ENCODE measurements around the gene KIF7. TPM values are rescaled to one million over a fixed set of nuclear protein-coding genes. Genes with fewer than 3 reads are reported as not detected.
A peak's percentile ranks its signal among the peaks of the same experiment; 100 is the strongest.

Gene KIF7
- total and polyA plus RNA-seq, 2 donors from 2014 or later = 1.4 to 4.2 TPM

DNA sequence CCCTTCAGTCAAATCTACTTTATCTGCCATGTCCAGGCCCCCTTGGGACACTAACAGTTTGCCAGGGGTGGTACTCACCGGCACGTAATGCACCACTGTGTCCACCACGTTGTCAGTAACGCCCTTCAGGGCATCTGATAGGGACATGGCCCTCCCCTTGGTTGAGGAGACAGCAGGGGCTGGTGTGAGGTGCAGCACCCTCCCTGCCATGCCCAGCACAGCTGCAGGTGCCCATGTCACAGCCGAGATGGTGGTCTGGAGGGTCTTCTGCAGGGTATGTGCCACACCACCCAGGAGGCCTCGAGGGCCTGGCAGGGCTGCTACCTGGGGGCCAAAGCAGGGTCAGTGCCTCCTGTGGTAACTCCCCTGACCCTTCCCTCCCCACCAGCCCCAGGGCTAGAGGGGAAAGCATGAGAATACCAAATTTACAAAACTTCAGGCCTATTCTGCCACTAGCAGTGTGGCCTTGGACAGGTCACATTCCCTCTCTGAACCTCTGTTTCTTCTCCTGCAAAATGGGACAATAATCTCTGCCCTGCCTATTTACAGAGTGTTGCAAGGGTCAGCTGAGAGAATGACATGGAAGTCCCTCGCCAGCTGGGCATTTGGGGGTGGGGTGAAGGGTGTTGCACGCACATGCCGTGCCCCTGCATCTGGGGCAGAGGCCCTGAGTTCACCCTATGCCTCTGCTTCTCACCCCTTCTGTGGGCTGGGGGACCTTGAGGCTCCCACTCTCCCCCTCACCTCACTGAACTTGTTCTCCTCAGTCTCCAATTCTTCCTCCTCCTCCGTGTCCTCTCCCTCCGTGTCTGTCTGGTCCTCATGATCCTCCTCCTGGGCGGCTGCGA, 11.8 kb upstream of the KIF7 start:
- no peak overlapping the region for H3K9ac ChIP-seq (ENCODE audit: low read length in 3 of 3)
- no peaks in the 10 kb centered on the region for H3K27me3 ChIP-seq (ENCODE audit: control insufficient read depth, insufficient read depth, low read length)
- intact Hi-C loops (cut with DNase I) = no loop called here
- DNase-seq (no peak), FAIRE-seq (no peak)
- H3K27ac ChIP-seq (ENCODE audit: low read depth in 2 of 2, low read length in 2 of 2) = no peak overlapping the region
- H3K9me3 ChIP-seq (ENCODE audit: control insufficient read depth in 2 of 3, insufficient read depth in 1 of 3, low read length in 3 of 3) = no peaks in the 10 kb centered on the region
- H3K36me3 ChIP-seq (ENCODE audit: control insufficient read depth in 2 of 3, insufficient read depth in 3 of 3, low read length in 3 of 3) = no peaks in the 10 kb centered on the region
- no peak overlapping the region for H3K4me3 ChIP-seq (ENCODE audit: low read length in 3 of 3)
- TF ChIP-seq, protein P1, sequence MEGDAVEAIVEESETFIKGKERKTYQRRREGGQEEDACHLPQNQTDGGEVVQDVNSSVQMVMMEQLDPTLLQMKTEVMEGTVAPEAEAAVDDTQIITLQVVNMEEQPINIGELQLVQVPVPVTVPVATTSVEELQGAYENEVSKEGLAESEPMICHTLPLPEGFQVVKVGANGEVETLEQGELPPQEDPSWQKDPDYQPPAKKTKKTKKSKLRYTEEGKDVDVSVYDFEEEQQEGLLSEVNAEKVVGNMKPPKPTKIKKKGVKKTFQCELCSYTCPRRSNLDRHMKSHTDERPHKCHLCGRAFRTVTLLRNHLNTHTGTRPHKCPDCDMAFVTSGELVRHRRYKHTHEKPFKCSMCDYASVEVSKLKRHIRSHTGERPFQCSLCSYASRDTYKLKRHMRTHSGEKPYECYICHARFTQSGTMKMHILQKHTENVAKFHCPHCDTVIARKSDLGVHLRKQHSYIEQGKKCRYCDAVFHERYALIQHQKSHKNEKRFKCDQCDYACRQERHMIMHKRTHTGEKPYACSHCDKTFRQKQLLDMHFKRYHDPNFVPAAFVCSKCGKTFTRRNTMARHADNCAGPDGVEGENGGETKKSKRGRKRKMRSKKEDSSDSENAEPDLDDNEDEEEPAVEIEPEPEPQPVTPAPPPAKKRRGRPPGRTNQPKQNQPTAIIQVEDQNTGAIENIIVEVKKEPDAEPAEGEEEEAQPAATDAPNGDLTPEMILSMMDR (IDR thresholded peaks at IDR 0.05; ENCODE audit: borderline replicate concordance, extremely low read depth, insufficient read depth) = no peak
- H3K4me1 ChIP-seq (ENCODE audit: control insufficient read depth in 2 of 3, insufficient read depth in 2 of 3, low read depth in 1 of 3, low read length in 3 of 3) = peaks cover 0 to 4% (median 0%) of the 10 kb centered on the region in 3 donors

DNA sequence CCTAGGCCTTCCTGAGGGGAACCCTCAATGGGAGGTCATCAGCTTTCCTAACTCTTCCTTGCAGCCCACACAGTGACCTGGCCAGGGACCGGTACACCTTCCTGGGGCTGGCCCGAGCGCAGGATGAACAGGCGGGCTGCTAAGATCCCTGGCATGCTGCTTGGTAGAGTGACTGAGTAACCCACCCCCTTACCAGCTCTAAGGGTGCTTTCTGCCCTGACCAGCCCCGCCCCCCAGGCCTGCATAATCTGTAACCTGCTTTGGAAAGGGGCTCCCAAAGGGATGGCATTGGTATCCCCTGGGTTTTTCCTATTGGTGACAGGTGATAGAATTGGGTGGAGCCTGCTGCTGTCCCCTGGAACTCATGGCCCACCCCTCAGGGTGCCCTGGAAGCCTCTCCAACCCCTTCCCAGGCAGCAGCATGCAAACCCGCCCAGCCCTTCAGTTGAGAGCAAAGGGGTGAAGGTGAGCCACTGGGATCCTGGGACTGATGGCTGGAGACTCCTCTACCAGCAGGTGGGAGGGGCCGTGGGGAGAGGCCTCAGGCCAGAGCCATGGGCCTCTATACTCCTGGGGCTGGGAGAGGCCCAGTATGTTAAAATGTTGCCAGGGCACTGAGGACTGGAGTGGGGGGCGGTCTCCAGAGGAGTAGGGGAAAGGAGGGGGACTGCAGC, 11.1 kb upstream of the KIF7 start:
- FAIRE-seq = no peak
- TF ChIP-seq, protein P1 (IDR thresholded peaks at IDR 0.05; ENCODE audit: borderline replicate concordance, extremely low read depth, insufficient read depth) = no peak
- DNase-seq = peak in 1 of 5 donors; percentile 59
- Histone ChIP-seq H3K4me1 (ENCODE audit: control insufficient read depth in 2 of 3, insufficient read depth in 2 of 3, low read depth in 1 of 3, low read length in 3 of 3) (peaks cover 0 to 4% (median 0%) of the 10 kb centered on the region in 3 donors), H3K4me3 (ENCODE audit: low read length in 3 of 3) (no peak overlapping the region), H3K9me3 (ENCODE audit: control insufficient read depth in 2 of 3, insufficient read depth in 1 of 3, low read length in 3 of 3) (no peaks in the 10 kb centered on the region), H3K27me3 (ENCODE audit: control insufficient read depth, insufficient read depth, low read length) (no peaks in the 10 kb centered on the region), H3K36me3 (ENCODE audit: control insufficient read depth in 2 of 3, insufficient read depth in 3 of 3, low read length in 3 of 3) (no peaks in the 10 kb centered on the region), H3K9ac (ENCODE audit: low read length in 3 of 3) (peak overlapping the region in 1 of 3 donors; percentile 34), H3K27ac (ENCODE audit: low read depth in 2 of 2, low read length in 2 of 2) (peak overlapping the region in 1 of 2 donors; percentile 57)
- intact Hi-C loops (cut with DNase I) = no loop called here

DNA sequence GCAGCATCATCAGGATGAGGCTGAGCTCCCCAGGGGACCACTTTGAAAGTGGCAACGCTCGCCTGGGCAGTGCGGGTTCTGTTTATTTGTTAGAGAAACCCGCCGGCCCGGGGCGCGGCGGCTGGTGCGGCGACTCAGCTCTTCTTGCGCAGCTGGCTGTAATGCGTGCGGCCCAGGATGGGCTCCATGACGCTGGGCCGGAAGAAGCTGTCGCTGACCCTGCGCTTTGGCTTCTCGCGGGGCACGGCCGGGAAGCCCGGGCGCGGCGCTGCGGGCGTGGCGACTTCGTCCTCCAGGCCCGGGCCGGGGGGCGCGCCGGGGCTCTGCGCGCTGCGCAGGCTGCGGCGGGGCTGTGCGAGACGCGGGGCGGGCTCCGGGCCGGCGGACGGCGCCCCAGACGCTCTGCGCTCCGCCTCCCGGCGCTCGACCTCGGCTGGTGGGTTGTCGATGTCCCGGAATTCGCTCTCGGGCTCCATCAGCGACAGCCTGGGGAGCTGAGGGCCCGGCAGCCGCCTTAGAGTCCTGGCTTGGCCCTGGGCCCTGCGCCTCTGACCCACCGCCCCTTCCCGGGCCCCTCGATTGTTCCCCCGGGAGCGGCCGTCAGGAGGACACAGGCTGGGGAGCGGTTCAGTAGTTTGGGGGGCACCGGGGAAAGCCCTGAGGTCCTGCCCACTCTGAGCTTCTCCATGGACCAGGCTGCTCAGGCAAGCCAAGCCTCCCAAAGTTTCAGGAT, 10.3 kb upstream of the KIF7 start:
- no peaks in the 10 kb centered on the region for H3K27me3 ChIP-seq (ENCODE audit: control insufficient read depth, insufficient read depth, low read length)
- intact Hi-C loops (cut with DNase I) = no loop called here
- peaks cover 0 to 4% (median 0%) of the 10 kb centered on the region in 3 donors for H3K4me1 ChIP-seq (ENCODE audit: control insufficient read depth in 2 of 3, insufficient read depth in 2 of 3, low read depth in 1 of 3, low read length in 3 of 3)
- H3K9ac ChIP-seq (ENCODE audit: low read length in 3 of 3) = peak overlapping the region in 1 of 3 donors; percentile 34
- TF ChIP-seq, protein P1 (IDR thresholded peaks at IDR 0.05; ENCODE audit: borderline replicate concordance, extremely low read depth, insufficient read depth) = no peak
- peak; percentile 64 to 86 (median 73) for DNase-seq
- no peaks in the 10 kb centered on the region for H3K9me3 ChIP-seq (ENCODE audit: control insufficient read depth in 2 of 3, insufficient read depth in 1 of 3, low read length in 3 of 3)
- FAIRE-seq = no peak
- H3K27ac ChIP-seq (ENCODE audit: low read depth in 2 of 2, low read length in 2 of 2) = peak overlapping the region; percentile 57 to 65
- peak overlapping the region in 2 of 3 donors; percentile 29 for H3K4me3 ChIP-seq (ENCODE audit: low read length in 3 of 3)
- no peaks in the 10 kb centered on the region for H3K36me3 ChIP-seq (ENCODE audit: control insufficient read depth in 2 of 3, insufficient read depth in 3 of 3, low read length in 3 of 3)

All from kidney (tissue), 14 donors.